Mesodermal cell (in vitro differentiated cells): ENCODE data around the gene ZKSCAN8.
"Not testable (repeated sequence)": the region's sequence is repeated elsewhere in the genome, so short reads cannot be mapped to it uniquely, and the experiment has no call there.

ENCODE experiments used
- H3K27ac ChIP-seq: 2 replicates; pipeline ENCODE4 v1.7.0; 2013; ENCODE audit warnings: mild to moderate bottlenecking, low read depth, low read length, moderate library complexity; ENCODE audit not compliant: severe bottlenecking
- H3K36me3 ChIP-seq: 2 replicates; pipeline ENCODE4 v1.7.1; 2013; ENCODE audit warnings: mild to moderate bottlenecking, low read length, moderate library complexity; ENCODE audit not compliant: control insufficient read depth, insufficient read depth
- H3K4me1 ChIP-seq: one replicate; pipeline ENCODE4 v1.7.1; 2013; ENCODE audit warnings: mild to moderate bottlenecking, low read length; ENCODE audit not compliant: insufficient read depth, control insufficient read depth, poor library complexity, severe bottlenecking
- H3K4me3 ChIP-seq: 2 replicates; pipeline ENCODE4 v1.7.0; 2013; ENCODE audit warnings: low read length, control low read depth, mild to moderate bottlenecking; ENCODE audit not compliant: insufficient read depth, poor library complexity, severe bottlenecking; ENCODE audit errors: extremely low read depth
- H3K9me3 ChIP-seq: 2 replicates; pipeline ENCODE4 v1.7.1; 2013; ENCODE audit warnings: mild to moderate bottlenecking, low read length, moderate library complexity; ENCODE audit not compliant: control insufficient read depth
- WGBS, 2 experiments: methylation state at CpG; one replicate each; pipeline ENCODE4 v1.1.5; 2013; ENCODE audit warnings: missing lambda C conversion rate in 2 of 2; ENCODE audit not compliant: insufficient coverage in 2 of 2; 5-methylcytosine and 5-hydroxymethylcytosine counted together

Gene ZKSCAN8

GRCh38 chr6:28121876-28122275, 19.8 kb upstream of the ZKSCAN8 start:
- no CpG with 5 or more reads among the region's 2 CpGs for WGBS, 2 experiments
- Histone ChIP-seq H3K4me1 (no peaks in the 10 kb centered on the region), H3K36me3 (peaks cover 37% of the 10 kb centered on the region), H3K27ac (no peak overlapping the region), H3K4me3 (no peak overlapping the region), H3K9me3 (no peaks in the 10 kb centered on the region)

GRCh38 chr6:28122283-28122682, 19.4 kb upstream of the ZKSCAN8 start:
- not testable (repeated sequence) for H3K27ac ChIP-seq, H3K4me3 ChIP-seq, H3K9me3 ChIP-seq, H3K4me1 ChIP-seq
- peaks cover 35% of the 10 kb centered on the region for H3K36me3 ChIP-seq
- 81 to 89% methylated on average over 4 of the region's 5 CpGs for WGBS, 2 experiments

- Histone ChIP-seq H3K36me3 (peaks cover 36% of the 10 kb centered on the region), H3K9me3 (no peaks in the 10 kb centered on the region), H3K4me1 (no peaks in the 10 kb centered on the region), H3K27ac (no peak within 1 kb of the TSS), H3K4me3 (peak within 1 kb of the TSS; percentile 45)
- 31 to 40% methylated on average over 19 of the region's 28 CpGs for WGBS, 2 experiments
Observed at GRCh38 chr6:28124350-28124970, 17.2 kb upstream of the ZKSCAN8 start, which contains the start of gene ZSCAN16. ZSCAN16 (plus strand) TSS chr6:28124609; CDS start chr6:28125444, 835 bp downstream.

- Histone ChIP-seq H3K4me1 (no peaks in the 10 kb centered on the region), H3K4me3 (peak overlapping the region; percentile 45), H3K9me3 (no peaks in the 10 kb centered on the region), H3K36me3 (peaks cover 40% of the 10 kb centered on the region), H3K27ac (no peak overlapping the region)
- 38 to 68% methylated on average over 4 to 5 of the region's 6 CpGs for WGBS, 2 experiments
Observed at GRCh38 chr6:28124971-28125353, 16.7 kb upstream of the ZKSCAN8 start.

- Histone ChIP-seq H3K4me3 (no peak overlapping the region), H3K36me3 (peaks cover 37% of the 10 kb centered on the region), H3K27ac (no peak overlapping the region), H3K4me1 (no peaks in the 10 kb centered on the region), H3K9me3 (no peaks in the 10 kb centered on the region)
- WGBS, 2 experiments, result 80 to 93% methylated on average over 4 of the region's 4 CpGs
Observed at GRCh38 chr6:28125401-28125800, 16.3 kb upstream of the ZKSCAN8 start.

GRCh38 chr6:28134015-28134414, 7.7 kb upstream of the ZKSCAN8 start:
- Histone ChIP-seq H3K36me3 (peaks cover 15% of the 10 kb centered on the region), H3K27ac (no peak overlapping the region), H3K9me3 (no peaks in the 10 kb centered on the region), H3K4me1 (peaks cover 11% of the 10 kb centered on the region), H3K4me3 (no peak overlapping the region)
- WGBS, 2 experiments, result 60 to 67% methylated on average over 1 of the region's 3 CpGs

GRCh38 chr6:28134716-28135115, 7.0 kb upstream of the ZKSCAN8 start:
- no CpG with 5 or more reads among the region's 1 CpG for WGBS, 2 experiments
- no peak overlapping the region for H3K27ac ChIP-seq
- peaks cover 9% of the 10 kb centered on the region for H3K36me3 ChIP-seq
- no peak overlapping the region for H3K4me3 ChIP-seq
- no peaks in the 10 kb centered on the region for H3K9me3 ChIP-seq
- H3K4me1 ChIP-seq, result peaks cover 11% of the 10 kb centered on the region

- no peaks in the 10 kb centered on the region for H3K9me3 ChIP-seq
- peaks cover 5% of the 10 kb centered on the region for H3K36me3 ChIP-seq
- H3K4me1 ChIP-seq, result peaks cover 11% of the 10 kb centered on the region
- H3K4me3 ChIP-seq, result peak overlapping the region; percentile 74
- no peak overlapping the region for H3K27ac ChIP-seq
- 54 to 67% methylated on average over 3 of the region's 3 CpGs for WGBS, 2 experiments
Observed at GRCh38 chr6:28135393-28135792, 6.3 kb upstream of the ZKSCAN8 start.

GRCh38 chr6:28136585-28137504, 4.8 kb upstream of the ZKSCAN8 start:
- Histone ChIP-seq H3K9me3 (no peaks in the 10 kb centered on the region), H3K27ac (peak overlapping the region; percentile 91), H3K4me3 (peak overlapping the region; percentile 74), H3K4me1 (peaks cover 11% of the 10 kb centered on the region), H3K36me3 (peaks cover 5% of the 10 kb centered on the region)
- 0 to 1% methylated on average over 27 to 44 of the region's 58 CpGs for WGBS, 2 experiments

GRCh38 chr6:28137505-28137981, 4.1 kb upstream of the ZKSCAN8 start:
- Histone ChIP-seq H3K9me3 (no peaks in the 10 kb centered on the region), H3K4me1 (peaks cover 11% of the 10 kb centered on the region), H3K4me3 (peak overlapping the region; percentile 74), H3K36me3 (peaks cover under 1% of the 10 kb centered on the region), H3K27ac (peak overlapping the region; percentile 91)
- WGBS, 2 experiments, result 16% methylated on average over 2 of the region's 6 CpGs; no CpG with 5 or more reads in 1 of the 2 experiments
